Stomach smooth muscle (tissue), 2 donors: ENCODE results near the gene SRD5A1.

Source experiments
- H3K27ac ChIP-seq: one replicate; pipeline ENCODE4 v1.7.0; 2013; ENCODE audit warnings: mild to moderate bottlenecking, low read length, inconsistent platforms
- H3K27me3 ChIP-seq, 2 donors: one replicate each; pipeline ENCODE4 v1.7.0; 2013; ENCODE audit warnings: low read length in 2 of 2; ENCODE audit not compliant: insufficient read depth in 2 of 2, control insufficient read depth in 1 of 2
- H3K36me3 ChIP-seq, 2 donors: one replicate each; pipeline ENCODE4 v1.7.0; 2013; ENCODE audit warnings: low read length in 2 of 2; ENCODE audit not compliant: control insufficient read depth in 2 of 2, insufficient read depth in 2 of 2
- H3K4me1 ChIP-seq: one replicate; pipeline ENCODE4 v1.7.0; 2013; ENCODE audit warnings: low read length; ENCODE audit not compliant: control insufficient read depth, insufficient read depth
- H3K4me3 ChIP-seq, 2 donors: one replicate each; pipeline ENCODE4 v1.7.0; 2013; ENCODE audit warnings: low read length in 2 of 2
- H3K9ac ChIP-seq, 2 donors: one replicate each; pipeline ENCODE4 v1.7.0; 2013; ENCODE audit warnings: low read length in 2 of 2, mild to moderate bottlenecking in 1 of 2
- H3K9me3 ChIP-seq, 2 donors: one replicate each; pipeline ENCODE4 v1.7.0; 2013; ENCODE audit warnings: low read length in 2 of 2; ENCODE audit not compliant: control insufficient read depth in 2 of 2
- donor health status: healthy.
- donor health status: Pancreatic carcinoma.

SRD5A1 gene

GRCh38 chr5:6604341-6604740 lies 28.9 kb upstream of the SRD5A1 start:
- H3K36me3 ChIP-seq = peaks cover 67 to 71% of the 10 kb centered on the region in 2 donors
- no peaks in the 10 kb centered on the region for H3K27me3 ChIP-seq

GRCh38 chr5:6604946-6605345 lies 28.3 kb upstream of the SRD5A1 start:
- Histone ChIP-seq H3K27ac (no peak overlapping the region), H3K27me3 (no peaks in the 10 kb centered on the region), H3K36me3 (peaks cover 63 to 72% of the 10 kb centered on the region in 2 donors), H3K9ac (no peak overlapping the region), H3K9me3 (no peaks in the 10 kb centered on the region), H3K4me1 (no peaks in the 10 kb centered on the region), H3K4me3 (no peak overlapping the region)

More at GRCh38 chr5:6604341-6604740, 28.9 kb upstream of the SRD5A1 start:
- Histone ChIP-seq H3K9ac (no peak overlapping the region), H3K4me3 (no peak overlapping the region), H3K9me3 (no peaks in the 10 kb centered on the region), H3K27ac (no peak overlapping the region), H3K4me1 (no peaks in the 10 kb centered on the region)

- Histone ChIP-seq H3K27me3 (no peaks in the 10 kb centered on the region), H3K36me3 (peaks cover 65% of the 10 kb centered on the region in 2 donors), H3K9ac (no peak overlapping the region), H3K4me3 (no peak overlapping the region), H3K27ac (no peak overlapping the region), H3K9me3 (no peaks in the 10 kb centered on the region), H3K4me1 (no peaks in the 10 kb centered on the region)
These were observed 26.2 kb upstream of the SRD5A1 start for GRCh38 chr5:6606884-6607558.

GRCh38 chr5:6607559-6607936 lies 25.7 kb upstream of the SRD5A1 start:
- no peak overlapping the region for H3K4me3 ChIP-seq
- no peak overlapping the region for H3K27ac ChIP-seq
- peaks cover 60 to 64% of the 10 kb centered on the region in 2 donors for H3K36me3 ChIP-seq
- H3K9ac ChIP-seq = no peak overlapping the region
- H3K4me1 ChIP-seq = no peaks in the 10 kb centered on the region
- H3K27me3 ChIP-seq = no peaks in the 10 kb centered on the region
- H3K9me3 ChIP-seq = no peaks in the 10 kb centered on the region

- Histone ChIP-seq H3K4me1 (no peaks in the 10 kb centered on the region), H3K27ac (no peak overlapping the region), H3K4me3 (no peak overlapping the region), H3K9me3 (no peaks in the 10 kb centered on the region), H3K9ac (no peak overlapping the region), H3K36me3 (peaks cover 59 to 68% of the 10 kb centered on the region in 2 donors), H3K27me3 (no peaks in the 10 kb centered on the region)
These were observed 25.2 kb upstream of the SRD5A1 start for GRCh38 chr5:6608016-6608415.

- Histone ChIP-seq H3K9me3 (no peaks in the 10 kb centered on the region), H3K27me3 (no peaks in the 10 kb centered on the region), H3K36me3 (peaks cover 52 to 78% of the 10 kb centered on the region in 2 donors), H3K9ac (no peak overlapping the region), H3K4me3 (no peak overlapping the region), H3K4me1 (no peaks in the 10 kb centered on the region), H3K27ac (no peak overlapping the region)
These were observed 21.6 kb upstream of the SRD5A1 start for GRCh38 chr5:6611334-6612256.

GRCh38 chr5:6615034-6615815 lies 18.0 kb upstream of the SRD5A1 start:
- Histone ChIP-seq H3K27ac (no peak overlapping the region), H3K4me3 (no peak overlapping the region), H3K9me3 (no peaks in the 10 kb centered on the region), H3K27me3 (no peaks in the 10 kb centered on the region), H3K36me3 (peaks cover 49 to 71% of the 10 kb centered on the region in 2 donors), H3K9ac (no peak overlapping the region), H3K4me1 (no peaks in the 10 kb centered on the region)

- peaks cover 53 to 70% of the 10 kb centered on the region in 2 donors for H3K36me3 ChIP-seq
- H3K4me1 ChIP-seq = no peaks in the 10 kb centered on the region
- H3K27ac ChIP-seq = no peak overlapping the region
- H3K9me3 ChIP-seq = no peaks in the 10 kb centered on the region
- H3K9ac ChIP-seq = no peak overlapping the region
- no peaks in the 10 kb centered on the region for H3K27me3 ChIP-seq
- no peak overlapping the region for H3K4me3 ChIP-seq
These were observed 16.6 kb upstream of the SRD5A1 start for GRCh38 chr5:6616632-6617031.

GRCh38 chr5:6623228-6623627 lies 10.0 kb upstream of the SRD5A1 start:
- Histone ChIP-seq H3K9ac (no peak overlapping the region), H3K9me3 (no peaks in the 10 kb centered on the region), H3K4me3 (no peak overlapping the region), H3K4me1 (no peaks in the 10 kb centered on the region), H3K27ac (no peak overlapping the region), H3K36me3 (peaks cover 34 to 50% of the 10 kb centered on the region in 2 donors), H3K27me3 (no peaks in the 10 kb centered on the region)

- H3K4me1 ChIP-seq = no peaks in the 10 kb centered on the region
- H3K4me3 ChIP-seq = no peak overlapping the region
- H3K27me3 ChIP-seq = no peaks in the 10 kb centered on the region
- no peak overlapping the region for H3K27ac ChIP-seq
- no peak overlapping the region for H3K9ac ChIP-seq
- no peaks in the 10 kb centered on the region for H3K9me3 ChIP-seq
- peaks cover 30 to 48% of the 10 kb centered on the region in 2 donors for H3K36me3 ChIP-seq
These were observed 9.3 kb upstream of the SRD5A1 start for GRCh38 chr5:6623941-6624340.
